ENCODE results near the gene PLA2G2E. TPM values are rescaled to one million over a fixed set of nuclear protein-coding genes. Genes with fewer than 3 reads are reported as not detected.
"Not testable (repeated sequence)": the region's sequence is repeated elsewhere in the genome, so short reads cannot be mapped to it uniquely, and the experiment has no call there.

Gene PLA2G2E, protein sequence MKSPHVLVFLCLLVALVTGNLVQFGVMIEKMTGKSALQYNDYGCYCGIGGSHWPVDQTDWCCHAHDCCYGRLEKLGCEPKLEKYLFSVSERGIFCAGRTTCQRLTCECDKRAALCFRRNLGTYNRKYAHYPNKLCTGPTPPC
- not detected for total RNA-seq

DNA sequence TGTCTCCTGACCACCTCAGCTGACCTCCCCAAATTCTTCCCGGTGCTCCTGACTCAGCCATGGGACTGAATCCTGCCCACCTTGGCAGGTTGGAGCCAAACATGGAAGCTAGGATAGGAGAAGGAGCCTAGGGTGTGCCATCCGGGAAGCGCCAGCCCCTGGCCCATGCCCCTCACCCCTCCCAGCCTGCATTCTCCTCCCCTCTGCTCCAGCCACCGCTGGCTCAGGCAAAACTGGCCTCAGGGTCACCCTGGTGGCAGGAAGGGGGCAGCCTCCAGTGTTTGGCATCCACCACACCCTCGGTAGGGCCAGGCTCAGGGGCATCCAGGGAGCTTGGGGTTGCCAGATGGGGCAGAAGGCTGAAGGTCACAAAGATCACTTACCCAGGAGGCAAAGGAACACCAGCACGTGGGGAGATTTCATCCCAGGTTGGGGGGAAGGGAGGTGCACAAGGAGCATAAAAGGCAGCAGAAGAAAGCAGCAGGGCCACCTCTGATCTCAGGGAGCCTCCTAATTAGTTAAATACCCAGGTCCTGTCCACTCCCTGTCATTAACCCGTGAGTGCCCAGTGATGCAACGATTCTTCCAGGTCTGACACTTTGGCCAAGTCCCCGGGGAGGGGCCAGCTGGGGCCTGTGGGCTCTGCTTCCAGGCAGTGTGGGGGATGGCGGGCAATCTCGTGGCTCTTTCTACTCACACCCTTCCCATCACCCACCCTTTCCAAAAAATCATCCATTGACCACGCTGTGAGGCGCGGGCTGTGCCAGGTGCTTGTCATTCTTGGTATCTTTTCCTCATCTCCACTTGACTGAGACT lies at the start of gene PLA2G2E:
Gene PLA2G2E, minus strand, starts transcription at position 481 of the 816 bp plus-strand sequence. Its CDS starts 58 bp downstream, at position 423.
- no peak for DNase-seq

DNA sequence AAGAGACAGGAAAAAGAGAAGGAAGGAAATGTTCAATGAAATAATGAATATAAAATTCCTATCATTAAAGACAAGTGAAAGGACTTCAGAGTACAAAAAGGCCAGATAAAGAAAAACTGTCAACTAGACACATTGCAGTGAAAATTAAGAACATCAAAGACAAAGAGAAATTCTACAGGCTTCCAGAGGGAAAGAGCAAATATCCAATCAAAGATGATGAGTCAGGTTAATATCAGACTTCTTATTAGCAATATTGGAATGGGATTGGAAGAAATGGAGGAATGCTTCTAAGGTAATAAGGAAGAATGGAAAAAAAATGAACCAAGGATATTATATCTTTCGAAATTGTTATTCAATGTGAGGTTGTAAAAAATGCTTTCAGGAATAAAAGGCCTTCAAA lies 48.2 kb upstream of the PLA2G2E start:
- DNase-seq = no peak

DNA sequence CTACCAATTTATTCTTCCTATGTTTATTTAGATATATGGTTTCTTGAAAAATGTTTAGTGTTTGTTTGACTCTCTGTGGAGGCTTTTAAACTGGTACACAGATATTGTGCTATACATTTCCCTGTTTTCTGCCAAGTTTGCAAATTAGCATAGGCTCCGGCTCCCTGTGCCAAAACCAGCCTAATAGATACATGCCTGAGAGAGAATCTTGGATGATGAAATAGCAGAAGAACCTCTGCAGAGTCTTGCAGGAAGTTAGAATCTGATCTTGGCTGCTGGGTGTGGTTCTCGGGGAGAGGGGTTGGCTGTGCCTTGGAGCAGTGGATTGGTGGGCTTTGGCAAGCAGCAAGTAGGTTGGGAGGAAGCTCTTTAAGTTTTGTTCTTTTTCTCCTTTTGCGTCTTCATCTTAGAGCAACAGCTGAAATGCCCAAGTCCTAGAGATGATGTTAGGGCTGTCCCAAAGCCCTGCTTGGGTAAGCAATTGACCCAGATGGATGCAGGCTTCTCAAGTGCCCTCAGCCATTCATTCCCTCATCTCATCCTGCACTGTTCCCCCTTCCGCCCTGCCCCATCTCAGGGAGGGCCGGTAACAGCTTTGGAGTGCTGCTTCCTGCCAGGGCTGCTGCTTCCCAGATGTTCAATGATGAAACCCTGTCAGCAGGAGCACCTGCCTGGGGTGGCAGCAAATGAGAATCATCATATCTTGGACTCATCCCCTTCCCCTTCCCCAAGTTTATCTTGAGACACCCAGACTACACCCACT lies 46.7 kb upstream of the PLA2G2E start:
- DNase-seq = no peak

DNA sequence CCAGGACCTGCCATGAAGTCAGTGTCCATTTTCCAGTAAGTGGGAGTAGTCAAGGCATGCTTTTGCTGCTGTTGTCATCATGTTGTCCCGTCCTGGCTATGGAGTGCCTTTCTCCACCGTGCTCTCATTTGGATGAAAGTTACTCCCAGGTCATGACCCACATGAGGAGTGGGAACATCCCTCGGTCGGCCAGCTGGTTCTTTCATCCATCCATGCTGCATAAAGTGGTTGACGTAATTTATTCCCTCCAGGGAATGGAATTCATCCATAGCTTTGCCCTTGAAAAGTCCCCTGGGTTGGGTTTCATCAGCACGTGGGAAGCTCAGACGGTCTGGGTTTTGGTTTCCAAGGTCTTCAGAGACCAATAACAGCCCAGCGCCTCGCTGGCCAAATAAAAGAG lies 44.4 kb upstream of the PLA2G2E start:
- DNase-seq = no peak

DNA sequence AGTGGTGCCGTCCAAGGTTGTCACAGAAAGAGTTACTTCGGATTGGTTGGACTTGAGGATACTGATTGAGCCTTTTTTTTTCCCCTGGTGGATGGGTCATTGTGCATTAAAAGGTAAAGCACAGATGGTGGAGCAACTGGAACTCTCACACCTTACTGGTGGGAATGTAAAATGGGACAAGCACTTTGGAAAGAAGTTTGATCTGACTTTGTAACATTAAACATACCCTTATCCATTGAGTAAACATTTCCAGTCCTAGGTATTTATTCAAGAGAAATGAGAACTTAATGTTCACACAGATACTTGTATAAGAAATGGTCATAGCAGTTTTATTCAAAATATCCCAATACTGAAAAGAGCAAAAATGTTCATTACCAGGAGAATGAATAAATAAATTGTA lies 41.1 kb upstream of the PLA2G2E start:
- no peak for DNase-seq

DNA sequence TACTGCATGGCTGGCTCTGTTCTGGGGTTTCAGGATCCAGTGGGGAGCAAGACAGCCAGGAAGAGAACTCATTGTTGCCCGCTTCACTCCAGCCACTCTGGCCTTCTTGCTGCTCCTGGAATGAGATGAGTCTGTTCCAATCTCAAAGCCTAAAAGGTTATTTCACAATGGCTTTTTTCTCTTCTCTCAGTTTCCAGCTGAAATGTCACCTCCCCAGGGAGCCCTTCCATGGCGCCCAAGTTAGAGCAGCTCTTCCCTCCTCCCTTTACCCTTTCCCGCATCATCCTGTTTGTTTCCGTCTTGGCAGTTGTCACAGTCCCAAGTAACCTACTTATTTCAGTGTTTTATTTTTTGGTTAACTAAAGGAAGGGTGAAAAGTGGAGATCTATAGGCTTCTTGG lies 40.2 kb upstream of the PLA2G2E start:
- DNase-seq = no peak

DNA sequence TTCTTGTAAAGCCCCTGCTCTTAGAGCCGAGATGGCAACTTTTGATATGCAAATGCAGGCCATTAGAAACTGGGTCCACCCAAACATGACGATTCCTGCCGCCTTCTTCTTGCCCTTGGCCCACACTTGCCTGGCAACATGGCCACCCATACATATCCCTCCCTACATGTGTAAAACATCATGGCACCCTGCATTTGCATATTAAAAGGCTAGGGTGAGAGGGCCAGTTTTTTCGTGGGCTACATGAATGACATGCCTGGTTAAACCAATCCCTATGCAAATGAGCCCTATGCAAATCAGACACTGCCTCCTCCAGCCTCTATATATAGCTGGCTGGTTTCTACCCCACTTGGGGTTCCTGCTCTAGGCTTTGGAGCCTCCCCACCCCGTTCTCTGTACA lies 37.2 kb upstream of the PLA2G2E start:
- DNase-seq = no peak

DNA sequence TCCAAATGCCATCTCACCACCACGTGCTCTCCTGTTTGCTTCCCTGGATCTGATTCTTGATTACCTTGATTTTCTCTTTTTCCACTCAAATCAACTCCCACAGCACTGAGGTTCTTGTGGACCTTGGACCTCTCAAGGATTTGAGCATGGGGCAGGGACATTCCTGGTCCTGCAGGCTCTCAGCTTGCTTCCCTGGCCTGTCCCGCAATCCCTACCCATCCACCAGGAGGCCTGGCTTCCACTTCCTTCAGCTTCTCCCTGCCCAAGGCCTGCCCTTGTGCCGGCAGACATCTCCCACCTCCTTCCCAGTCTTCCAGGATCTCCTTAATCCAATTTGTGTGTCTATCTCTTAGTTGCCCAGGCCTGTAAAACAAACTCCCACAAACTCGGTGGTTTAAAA lies 34.4 kb upstream of the PLA2G2E start:
- no peak for DNase-seq

DNA sequence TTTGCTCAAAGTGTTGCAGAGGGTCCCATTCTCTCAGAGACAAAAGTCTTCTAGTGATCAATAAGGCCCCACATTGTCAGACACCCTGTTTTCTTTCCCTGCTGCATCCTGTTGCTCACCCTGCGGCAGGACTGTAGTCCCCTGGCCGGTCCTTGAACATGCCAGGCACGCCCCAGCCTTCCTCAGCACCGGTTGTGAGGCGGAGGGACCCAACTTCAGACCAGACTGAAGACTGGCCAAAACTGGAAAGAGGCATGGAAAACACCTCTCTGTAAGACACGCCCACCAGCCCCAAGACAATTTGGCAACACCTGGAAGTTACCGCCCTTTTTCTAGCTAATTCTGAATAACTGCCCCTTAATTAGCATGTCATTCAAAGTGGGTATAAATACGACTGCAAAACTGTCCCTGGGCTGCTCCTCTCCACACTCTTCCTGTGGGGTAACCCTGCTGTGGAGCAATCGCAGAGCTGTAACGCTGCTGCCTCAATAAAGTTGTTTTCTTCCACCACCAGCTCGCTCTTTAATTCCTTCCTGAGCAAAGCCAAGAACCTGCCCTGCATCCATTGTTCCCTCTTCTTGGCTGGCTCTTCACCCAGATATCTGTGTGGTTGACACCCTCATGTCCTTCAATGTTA lies 32.2 kb upstream of the PLA2G2E start:
- DNase-seq = no peak

DNA sequence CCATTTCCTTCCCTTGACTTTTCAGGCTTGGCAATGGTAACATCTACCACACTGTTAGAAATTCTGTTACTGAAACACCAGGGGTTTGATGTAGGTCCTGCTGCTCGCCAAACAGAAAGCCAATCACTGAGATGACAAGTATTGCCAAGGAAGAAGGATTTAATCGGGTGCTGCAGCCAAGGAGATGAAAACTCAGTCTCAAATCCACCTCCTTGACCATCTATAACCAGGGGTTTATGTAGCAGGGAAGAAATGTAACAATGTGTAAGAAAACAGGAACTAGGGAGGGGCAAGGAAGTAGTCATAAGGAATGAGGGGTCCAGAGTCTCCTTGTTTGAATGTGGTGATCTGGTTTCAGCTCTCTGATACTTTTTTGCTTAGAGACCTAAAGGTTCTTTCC lies 30.6 kb upstream of the PLA2G2E start:
- DNase-seq = no peak

DNA sequence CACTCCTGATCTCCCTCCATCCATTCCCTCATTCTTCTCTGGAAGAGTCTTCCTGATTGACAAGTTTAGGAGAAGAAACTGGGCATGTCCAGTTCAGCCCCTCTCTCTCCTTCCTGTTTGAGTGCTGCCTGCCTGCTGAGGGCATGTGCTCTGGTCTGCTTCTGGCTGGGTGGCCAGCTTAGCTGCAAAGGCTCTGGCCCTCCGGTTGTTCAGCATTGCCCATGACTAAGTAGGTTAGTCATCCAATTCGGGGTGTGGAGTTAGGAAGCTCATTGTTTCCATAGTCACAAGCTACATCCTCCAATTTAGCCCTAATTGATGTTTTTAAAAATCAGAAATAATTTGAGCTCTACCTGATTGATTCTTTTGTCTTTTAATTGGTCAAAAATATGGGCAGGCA lies 25.6 kb upstream of the PLA2G2E start:
- DNase-seq = no peak

DNA sequence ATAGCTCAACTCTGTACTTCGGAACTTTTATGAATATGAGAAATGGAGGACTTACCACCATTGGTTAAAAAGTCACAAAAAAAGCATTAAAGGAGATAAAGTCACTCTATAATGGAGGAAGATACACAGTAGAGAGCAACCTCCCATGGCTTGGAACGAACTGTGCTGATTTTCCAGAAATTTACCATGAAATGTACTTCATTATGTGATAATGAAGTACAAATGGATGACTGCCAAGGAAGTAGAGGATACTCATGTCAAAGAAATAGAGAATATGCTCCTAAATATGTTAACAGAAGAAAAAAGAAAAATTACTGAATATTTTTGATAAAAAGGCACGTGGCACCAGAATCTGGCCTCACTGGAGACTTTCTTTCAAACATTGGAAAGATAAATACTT lies 23.6 kb upstream of the PLA2G2E start:
- no peak for DNase-seq

DNA sequence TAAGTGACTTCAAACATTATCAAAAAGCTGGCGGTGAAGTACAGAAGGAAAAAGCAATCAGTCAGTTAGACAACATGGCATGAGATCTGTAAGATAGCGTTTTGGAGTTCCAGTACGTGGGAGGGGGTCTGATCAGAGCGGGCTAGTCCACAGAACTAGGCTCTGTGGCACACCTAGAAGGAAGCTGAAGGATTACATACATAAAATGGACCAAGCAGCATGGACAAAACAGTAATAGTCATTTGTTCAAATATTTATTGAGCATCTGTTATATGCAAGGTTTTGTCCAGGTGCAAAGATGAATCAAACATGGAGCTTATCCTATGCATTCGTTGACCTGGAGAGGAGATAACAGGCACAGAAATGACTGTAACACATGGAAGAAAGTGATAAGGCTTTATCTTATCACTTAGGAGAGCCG lies 22.9 kb upstream of the PLA2G2E start:
- DNase-seq = no peak

DNA sequence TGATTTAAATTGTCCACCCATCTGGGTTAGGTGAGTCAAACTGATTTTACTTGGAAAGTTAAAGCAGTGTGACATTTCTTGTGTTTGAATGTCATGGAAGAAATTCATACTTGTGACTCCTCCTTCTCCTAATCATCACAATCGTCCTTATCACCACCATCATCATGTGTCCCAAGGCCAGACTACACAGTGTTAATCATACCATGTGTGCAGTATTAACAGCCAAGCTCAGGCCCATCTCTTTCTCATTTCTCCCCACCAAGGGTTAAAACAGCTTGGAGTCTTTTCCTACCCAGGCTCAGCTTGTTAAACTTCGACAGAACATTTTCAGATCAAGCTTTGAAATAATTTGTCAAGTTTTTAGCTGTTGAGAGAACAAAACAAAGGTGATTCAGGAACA lies 22.5 kb upstream of the PLA2G2E start:
- no peak for DNase-seq

DNA sequence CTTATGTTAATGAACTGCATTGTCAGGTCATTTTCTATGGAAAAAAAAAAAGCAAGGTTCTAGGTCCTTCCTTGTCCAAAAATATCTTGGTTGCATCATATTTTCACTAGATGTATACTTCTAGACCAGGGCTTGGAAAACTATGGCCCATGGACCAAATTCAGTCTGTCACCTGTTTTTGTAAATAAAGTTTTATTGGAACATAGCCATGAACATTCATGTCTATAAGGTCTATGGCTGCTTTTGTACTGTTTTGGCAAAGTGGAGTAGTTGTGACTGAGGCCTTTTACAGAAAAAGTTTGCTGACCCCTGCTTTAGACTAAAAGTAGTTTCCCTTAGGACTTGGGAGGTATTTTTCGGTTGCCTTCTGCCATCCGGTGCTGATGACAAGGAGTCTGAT lies 19.2 kb upstream of the PLA2G2E start:
- no peak for DNase-seq

DNA sequence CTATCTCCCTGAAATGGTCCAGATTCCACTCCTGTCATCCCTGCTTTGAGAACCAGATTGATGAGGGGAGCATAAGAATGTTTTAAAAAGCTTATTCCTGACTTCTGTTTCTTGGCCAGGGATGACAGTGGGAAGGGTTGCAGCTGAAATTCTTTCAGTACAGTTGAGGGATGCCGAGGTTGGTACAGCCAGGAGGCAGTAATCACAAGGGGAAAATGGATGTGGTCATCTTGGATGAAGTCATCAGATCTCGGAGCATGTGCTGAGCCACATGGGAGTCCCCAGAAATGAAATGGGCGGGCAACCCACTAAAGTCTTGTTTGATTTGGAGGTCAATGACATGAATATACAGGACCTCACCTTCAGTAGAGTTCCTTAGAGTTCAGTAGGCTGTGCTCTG lies 18.7 kb upstream of the PLA2G2E start:
- no peak for DNase-seq

DNA sequence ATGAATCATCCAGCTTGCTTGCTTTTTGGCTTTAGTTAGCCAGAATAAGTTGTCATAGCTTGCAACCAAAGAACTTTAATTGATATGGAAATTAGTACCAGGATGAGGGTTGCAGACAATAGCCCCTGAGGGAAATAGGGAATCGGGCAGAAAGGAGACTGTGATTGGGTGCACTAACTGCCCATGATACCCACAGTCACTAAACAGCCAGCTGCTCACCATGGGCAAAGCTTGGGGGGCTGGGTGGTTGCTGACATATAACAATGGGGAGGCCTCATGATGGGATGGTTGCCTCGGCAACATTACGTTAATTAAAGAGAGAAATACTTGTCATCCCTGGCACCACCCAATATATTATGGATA lies 17.8 kb upstream of the PLA2G2E start:
- DNase-seq = no peak

DNA sequence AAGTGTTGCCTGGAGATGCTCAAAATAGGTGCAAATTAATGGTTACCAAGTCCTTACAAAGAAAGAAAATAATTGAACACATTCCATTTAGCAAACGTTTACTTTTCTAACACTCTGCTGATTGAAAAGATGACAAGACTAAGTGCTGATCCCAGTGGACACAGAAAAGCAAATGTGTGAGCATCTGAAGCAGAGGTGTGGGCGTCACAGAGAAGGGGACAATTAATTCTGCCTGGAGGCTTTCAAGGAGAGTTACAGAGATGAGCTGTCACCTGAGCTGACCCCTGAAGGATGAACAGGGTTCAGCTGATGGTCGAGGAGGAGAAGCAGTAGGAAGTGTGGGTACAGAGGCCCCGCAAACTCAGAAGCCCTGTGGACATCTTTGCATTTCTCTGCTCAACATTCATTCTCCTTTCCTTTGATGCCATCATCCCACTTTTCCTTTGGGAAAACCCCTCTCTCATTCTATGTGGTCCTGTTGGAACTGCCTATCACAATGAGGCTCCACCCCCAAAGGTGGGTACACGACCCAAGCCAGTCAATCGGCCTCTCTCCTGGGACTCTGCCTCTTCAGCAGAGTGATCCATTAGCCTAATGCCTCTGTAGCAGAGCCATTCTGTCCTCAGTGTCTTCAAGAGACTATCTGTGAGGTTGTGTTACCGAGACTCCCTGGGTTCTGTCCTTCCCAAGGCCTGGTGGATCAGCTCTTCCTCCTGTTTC lies 17.2 kb upstream of the PLA2G2E start:
- DNase-seq = no peak

DNA sequence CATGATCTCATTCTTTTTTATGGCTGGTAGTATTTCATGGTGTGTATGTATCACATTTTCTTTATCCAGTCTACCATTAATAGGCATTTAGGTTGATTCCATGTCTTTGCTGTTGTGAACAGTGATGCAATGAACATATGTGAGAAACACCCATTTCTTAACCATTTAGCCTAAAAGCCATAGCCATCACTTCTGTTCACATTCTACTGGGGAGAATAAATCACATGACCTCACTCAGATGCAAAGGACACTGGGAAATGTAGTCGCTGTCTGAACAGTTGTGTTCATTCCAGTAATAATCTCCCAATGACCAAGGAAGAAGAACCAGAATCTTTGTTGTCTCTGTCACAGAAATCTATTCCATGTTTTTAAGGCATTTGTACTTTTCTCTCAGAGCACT lies 15.1 kb upstream of the PLA2G2E start:
- DNase-seq = no peak

DNA sequence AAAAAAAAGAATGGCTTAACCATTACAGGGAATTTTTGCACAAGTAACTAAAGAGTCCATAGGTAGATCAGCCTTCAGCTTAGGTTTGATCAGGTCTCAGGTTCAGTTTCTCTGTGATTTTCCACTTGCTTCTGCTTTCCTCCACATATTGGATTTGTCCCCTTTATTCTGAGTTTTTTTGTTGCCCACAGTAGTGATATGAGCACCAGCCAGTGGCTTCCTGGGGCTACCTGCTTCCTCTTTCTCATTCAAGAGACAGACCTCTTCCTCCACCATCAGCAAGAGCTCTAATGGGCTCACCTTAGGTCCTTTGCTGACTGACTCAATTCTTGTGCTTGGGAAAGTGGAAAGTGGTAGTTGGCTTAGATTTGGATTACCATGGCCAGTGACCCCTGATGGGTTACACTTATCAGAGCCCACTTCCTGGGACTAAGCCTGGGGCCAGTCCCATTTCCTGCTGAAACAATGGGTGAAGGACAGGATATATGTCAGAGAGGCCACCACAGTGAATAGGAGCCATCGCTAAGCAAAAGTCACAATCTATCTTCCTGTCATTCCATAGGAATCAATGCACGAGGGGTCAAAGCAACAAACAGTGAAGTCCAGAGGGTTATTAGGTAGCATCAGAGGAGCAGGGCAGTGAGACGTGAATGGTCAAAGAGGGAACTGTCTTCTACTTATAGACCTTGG lies 12.8 kb upstream of the PLA2G2E start:
- no peak for DNase-seq

DNA sequence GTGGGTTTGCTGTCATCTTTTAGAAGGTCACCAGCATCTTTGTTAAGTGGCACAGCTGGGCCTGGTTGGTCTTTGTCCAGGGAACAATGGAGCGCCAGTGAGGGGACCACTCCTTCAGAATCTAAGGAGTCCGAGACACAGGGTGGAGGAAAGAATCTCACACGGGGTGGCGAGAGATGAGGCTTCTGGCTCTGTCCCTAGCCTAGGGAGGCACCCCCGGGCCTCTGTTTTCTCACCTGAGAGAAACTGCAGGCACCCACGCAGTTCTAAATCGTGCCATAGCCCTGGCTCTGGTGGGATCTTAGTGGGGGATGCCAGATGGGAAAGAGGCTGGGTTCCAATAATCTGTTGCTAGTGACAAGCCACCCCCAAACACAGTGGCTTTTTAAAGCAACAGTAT lies 10.9 kb upstream of the PLA2G2E start:
- no peak for DNase-seq

DNA sequence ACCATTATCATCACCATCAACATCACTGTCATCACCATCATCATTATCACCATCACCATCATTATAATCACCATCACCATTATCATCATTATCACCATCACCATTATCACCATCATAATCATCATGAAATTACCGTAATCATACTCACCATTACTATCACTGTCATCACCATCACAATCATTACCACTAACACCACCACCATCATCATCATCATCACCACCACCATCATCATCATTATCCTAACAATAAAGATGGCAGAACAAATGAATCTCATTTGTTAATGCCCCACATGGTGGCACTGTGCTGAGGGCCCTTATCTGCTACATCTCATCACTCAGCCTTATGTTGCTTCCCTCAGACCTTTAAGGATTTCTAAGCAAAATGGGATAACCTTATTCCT lies 9.4 kb upstream of the PLA2G2E start:
- DNase-seq = no peak

DNA sequence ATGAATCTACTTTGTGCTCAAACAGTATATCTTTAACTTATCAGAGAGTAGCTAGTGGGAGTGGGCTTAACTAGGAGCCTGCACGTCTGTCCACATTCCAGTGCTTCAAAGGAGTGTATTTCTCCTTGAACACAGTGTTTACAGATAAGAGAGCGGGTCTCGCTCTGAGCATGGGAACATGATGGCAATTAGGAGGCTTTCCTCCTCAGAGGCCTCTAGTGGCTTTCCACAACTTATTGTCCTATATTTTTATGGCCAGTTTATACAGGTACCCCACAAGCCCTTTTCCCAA lies 3.7 kb upstream of the PLA2G2E start:
- not testable (repeated sequence) for DNase-seq
